Measurements from ENCODE around the gene CFAP92. TPM values are rescaled to one million over a fixed set of nuclear protein-coding genes. Genes with fewer than 3 reads are reported as not detected.

CFAP92 gene
- total and polyA plus RNA-seq, 2 donors (not counting 1 experiment from before 2014, with no cell fraction given), result not detected

DNA sequence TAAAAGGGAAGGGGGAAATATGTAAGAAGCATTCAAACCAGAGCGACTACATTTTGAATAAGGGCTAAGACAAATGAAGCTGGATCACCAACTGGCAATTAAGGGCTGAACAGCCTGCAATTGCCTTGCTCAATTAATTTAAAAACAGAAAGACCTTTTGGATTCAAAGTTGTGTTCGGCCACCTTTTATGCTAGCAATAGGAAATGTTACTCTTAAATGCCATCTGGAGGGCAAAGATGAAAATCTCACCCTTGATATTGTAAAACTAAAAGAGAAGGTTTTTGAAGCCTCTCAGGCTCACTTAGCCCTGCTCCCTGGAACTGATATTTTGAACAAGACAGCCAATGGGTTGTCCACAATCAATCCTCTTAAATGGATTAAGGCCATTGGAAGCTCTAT lies 70.3 kb downstream of the CFAP92 start:
- H3K9me3 Mint-ChIP-seq (ENCODE audit: insufficient read depth), result peaks cover 7% of the 10 kb centered on the region
- H3K9me3 ChIP-seq (ENCODE audit: control extremely low read depth in 1 of 3, control insufficient read depth in 2 of 3, insufficient read depth in 1 of 3, low read length in 2 of 3), result peaks cover 3 to 31% (median 5%) of the 10 kb centered on the region in 3 donors
- no peak overlapping the region for H3K4me3 ChIP-seq (ENCODE audit: control extremely low read depth in 1 of 5, extremely low read depth in 1 of 5, insufficient read depth in 1 of 5, low read depth in 2 of 5, low read length in 4 of 5)
- no peak overlapping the region for H3K9ac ChIP-seq (ENCODE audit: low read length)
- ATAC-seq (ENCODE audit: low read depth), result no peak
- H3K4me1 ChIP-seq (ENCODE audit: control insufficient read depth in 2 of 2, insufficient read depth in 2 of 2, low read length in 2 of 2), result peaks cover 10 to 11% of the 10 kb centered on the region in 2 donors
- no peaks in the 10 kb centered on the region for H3K36me3 ChIP-seq (replicated peaks in 1 of 2; ENCODE audit: control extremely low read depth in 1 of 2, control insufficient read depth in 1 of 2, extremely low read depth in 1 of 2, insufficient read depth in 2 of 2, low read length in 1 of 2)
- H3K27me3 ChIP-seq (replicated peaks in 1 of 4; ENCODE audit: control extremely low read depth in 1 of 4, control insufficient read depth in 3 of 4, insufficient read depth in 4 of 4, low read length in 3 of 4), result no peaks in the 10 kb centered on the region
- peak overlapping the region; percentile 38 for H3K4me2 ChIP-seq (replicated peaks; ENCODE audit: low read depth, low read length, poor library complexity, severe bottlenecking)
- H3K4me1 Mint-ChIP-seq, result peaks cover 20% of the 10 kb centered on the region
- WGBS (ENCODE audit: insufficient coverage), result 44% methylated on average over 1 of the region's 2 CpGs
- H3K79me2 ChIP-seq (ENCODE audit: control insufficient read depth, insufficient read depth, low read length), result no peaks in the 10 kb centered on the region
- TF ChIP-seq, protein P1, sequence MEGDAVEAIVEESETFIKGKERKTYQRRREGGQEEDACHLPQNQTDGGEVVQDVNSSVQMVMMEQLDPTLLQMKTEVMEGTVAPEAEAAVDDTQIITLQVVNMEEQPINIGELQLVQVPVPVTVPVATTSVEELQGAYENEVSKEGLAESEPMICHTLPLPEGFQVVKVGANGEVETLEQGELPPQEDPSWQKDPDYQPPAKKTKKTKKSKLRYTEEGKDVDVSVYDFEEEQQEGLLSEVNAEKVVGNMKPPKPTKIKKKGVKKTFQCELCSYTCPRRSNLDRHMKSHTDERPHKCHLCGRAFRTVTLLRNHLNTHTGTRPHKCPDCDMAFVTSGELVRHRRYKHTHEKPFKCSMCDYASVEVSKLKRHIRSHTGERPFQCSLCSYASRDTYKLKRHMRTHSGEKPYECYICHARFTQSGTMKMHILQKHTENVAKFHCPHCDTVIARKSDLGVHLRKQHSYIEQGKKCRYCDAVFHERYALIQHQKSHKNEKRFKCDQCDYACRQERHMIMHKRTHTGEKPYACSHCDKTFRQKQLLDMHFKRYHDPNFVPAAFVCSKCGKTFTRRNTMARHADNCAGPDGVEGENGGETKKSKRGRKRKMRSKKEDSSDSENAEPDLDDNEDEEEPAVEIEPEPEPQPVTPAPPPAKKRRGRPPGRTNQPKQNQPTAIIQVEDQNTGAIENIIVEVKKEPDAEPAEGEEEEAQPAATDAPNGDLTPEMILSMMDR (IDR thresholded peaks at IDR 0.05), result no peak
- TF ChIP-seq EZH2 (IDR thresholded peaks at IDR 0.05; ENCODE audit: borderline replicate concordance, insufficient read depth, low read depth, low read length, poor library complexity, severe bottlenecking), result no peak
- H3K27ac ChIP-seq (ENCODE audit: low read length in 2 of 2), result no peak overlapping the region
- no peak overlapping the region for H3K27ac Mint-ChIP-seq
- ChIA-PET POLR2A (no interaction called here), CTCF (no interaction called here)
- DNase-seq, result no peak
- H3K27me3 Mint-ChIP-seq, result no peaks in the 10 kb centered on the region
- no peak overlapping the region for H2AFZ ChIP-seq (ENCODE audit: insufficient read depth, low read depth, low read length, poor library complexity, severe bottlenecking)
- no peaks in the 10 kb centered on the region for H4K20me1 ChIP-seq (ENCODE audit: control insufficient read depth, insufficient read depth, low read length, poor library complexity, severe bottlenecking)
- intact Hi-C loops (cut with micrococcal nuclease), result no loop called here
- peak overlapping the region; percentile 42 for H3K4me3 Mint-ChIP-seq

- no peak overlapping the region for H3K9ac ChIP-seq (ENCODE audit: low read length)
- Mint-ChIP-seq H3K27ac (no peak overlapping the region), H3K4me1 (peaks cover 20% of the 10 kb centered on the region), H3K27me3 (no peaks in the 10 kb centered on the region), H3K9me3 (ENCODE audit: insufficient read depth) (peaks cover 7% of the 10 kb centered on the region), H3K4me3 (peak overlapping the region; percentile 42)
- no peak overlapping the region for H3K27ac ChIP-seq (ENCODE audit: low read length in 2 of 2)
- H3K4me3 ChIP-seq (ENCODE audit: control extremely low read depth in 1 of 5, extremely low read depth in 1 of 5, insufficient read depth in 1 of 5, low read depth in 2 of 5, low read length in 4 of 5), result no peak overlapping the region
- WGBS (ENCODE audit: insufficient coverage), result 24% methylated on average over 8 of the region's 10 CpGs
- intact Hi-C loops (cut with micrococcal nuclease), result no loop called here
- H3K9me3 ChIP-seq (ENCODE audit: control extremely low read depth in 1 of 3, control insufficient read depth in 2 of 3, insufficient read depth in 1 of 3, low read length in 2 of 3), result peaks cover 3 to 31% (median 5%) of the 10 kb centered on the region in 3 donors
- ATAC-seq (ENCODE audit: low read depth), result no peak
- POLR2A ChIA-PET, result no interaction called here
- no peak overlapping the region for H2AFZ ChIP-seq (ENCODE audit: insufficient read depth, low read depth, low read length, poor library complexity, severe bottlenecking)
- H3K27me3 ChIP-seq (replicated peaks in 1 of 4; ENCODE audit: control extremely low read depth in 1 of 4, control insufficient read depth in 3 of 4, insufficient read depth in 4 of 4, low read length in 3 of 4), result no peaks in the 10 kb centered on the region
- H3K4me1 ChIP-seq (ENCODE audit: control insufficient read depth in 2 of 2, insufficient read depth in 2 of 2, low read length in 2 of 2), result peaks cover 10 to 11% of the 10 kb centered on the region in 2 donors
- CTCF ChIA-PET, result no interaction called here
- H4K20me1 ChIP-seq (ENCODE audit: control insufficient read depth, insufficient read depth, low read length, poor library complexity, severe bottlenecking), result no peaks in the 10 kb centered on the region
- H3K36me3 ChIP-seq (replicated peaks in 1 of 2; ENCODE audit: control extremely low read depth in 1 of 2, control insufficient read depth in 1 of 2, extremely low read depth in 1 of 2, insufficient read depth in 2 of 2, low read length in 1 of 2), result no peaks in the 10 kb centered on the region
- DNase-seq, result no peak
- peak overlapping the region; percentile 38 for H3K4me2 ChIP-seq (replicated peaks; ENCODE audit: low read depth, low read length, poor library complexity, severe bottlenecking)
- TF ChIP-seq, protein P1 (IDR thresholded peaks at IDR 0.05), result no peak
- no peak for TF ChIP-seq EZH2 (IDR thresholded peaks at IDR 0.05; ENCODE audit: borderline replicate concordance, insufficient read depth, low read depth, low read length, poor library complexity, severe bottlenecking)
- H3K79me2 ChIP-seq (ENCODE audit: control insufficient read depth, insufficient read depth, low read length), result no peaks in the 10 kb centered on the region
Measured at GRCh38 chr3:128922804-128923459, 70.9 kb downstream of the CFAP92 start.

Data from B cell (primary cell).